Lower leg skin (tissue), 3 donors: Measurements from ENCODE around the gene METTL25B.

Experiments used
- CTCF ChIP-seq, 3 donors: fragments of 450-650 bp; IDR thresholded peaks; one replicate each; pipeline ENCODE4 v1.5.1; 2016; ENCODE audit warnings: antibody characterized with exemption in 3 of 3, mild to moderate bottlenecking in 3 of 3, moderate library complexity in 2 of 3
- POLR2A ChIP-seq, 2 donors: fragments of 450-650 bp; IDR thresholded peaks; one replicate each; pipeline ENCODE4 v1.6.1; 2016 to 2017; ENCODE audit warnings: antibody characterized with exemption in 2 of 2, mild to moderate bottlenecking in 1 of 2, moderate library complexity in 1 of 2

GRCh38 chr1:156760796-156761104 is 32.5 kb downstream of the METTL25B start:
- no peak for TF ChIP-seq CTCF (IDR thresholded peaks at IDR 0.05)
- no peak for TF ChIP-seq POLR2A (IDR thresholded peaks at IDR 0.05)
